PFSK-1 (cell line): ENCODE results near the gene GRID1.

Source experiments
- POLR2AphosphoS5 ChIP-seq: IDR thresholded peaks from 2 replicates; pipeline ENCODE4 v1.6.1; 2012; ENCODE audit warnings: low read depth, mild to moderate bottlenecking, control low read depth, low read length, moderate library complexity
- REST ChIP-seq, 2 experiments: IDR thresholded peaks; 2 replicates each; pipeline versions ENCODE4 v1.6.1 to v1.8.0; 2011 to 2012; ENCODE audit warnings: low read depth in 2 of 2, low read length in 2 of 2, control low read depth in 1 of 2, inconsistent platforms in 1 of 2, mild to moderate bottlenecking in 1 of 2, moderate library complexity in 1 of 2; ENCODE audit not compliant: insufficient read depth in 1 of 2
- SIN3A ChIP-seq: IDR thresholded peaks from 2 replicates; pipeline ENCODE4 v1.6.1; 2012; ENCODE audit warnings: mild to moderate bottlenecking, low read length, moderate library complexity, borderline replicate concordance; ENCODE audit not compliant: insufficient read depth
- TAF1 ChIP-seq: IDR thresholded peaks from 2 replicates; pipeline ENCODE4 v1.6.1; 2012; ENCODE audit warnings: low read length, control low read depth, borderline replicate concordance; ENCODE audit not compliant: insufficient read depth

DNA sequence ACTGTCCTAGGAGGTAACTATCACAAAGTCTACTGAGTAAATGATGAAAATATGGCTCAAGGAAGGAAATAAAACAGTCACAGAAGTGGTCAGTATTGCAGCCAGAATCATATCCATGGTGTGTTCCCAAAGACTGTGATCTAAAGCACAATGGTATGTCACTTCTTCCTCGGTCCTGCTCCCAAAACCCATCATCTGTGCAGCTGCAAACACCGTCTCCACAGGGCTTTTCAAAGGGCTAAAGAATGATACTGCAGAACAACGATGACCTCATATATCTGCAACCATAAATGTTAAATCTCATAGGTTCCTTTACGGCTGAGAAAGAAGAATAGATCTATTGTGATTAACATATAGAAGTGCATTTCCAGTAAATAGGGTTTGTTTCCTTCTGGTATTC, 465.0 kb downstream of the GRID1 start:
- TF ChIP-seq SIN3A (no peak), TAF1 (no peak), REST (IDR thresholded peaks at IDR 0.05; ENCODE audit: insufficient read depth in 1 of 2, low read depth in 2 of 2, low read length in 2 of 2) (no peak), POLR2AphosphoS5 (no peak)
